Calu3 (cell line): ENCODE results near the gene DOCK9. TPM values are rescaled to one million over a fixed set of nuclear protein-coding genes. Genes with fewer than 3 reads are reported as not detected.

Source experiments
- BruUV-seq: library from RNA; stranded (reverse); fragments of 400-500 nt; replicated peaks from 2 replicates; lab custom pipeline; 2021; lab: Mats Ljungman, UMichigan
- CTCF ChIA-PET: fragments of 300-600 bp; sonication (Branson Sonifier 250); formaldehyde crosslinking; loops from one replicate; lab custom pipeline; 2022; ENCODE audit warnings: antibody characterized with exemption; lab: Charles Lee
- DNase-seq: peaks from one replicate; pipeline ENCODE4 v3.0.0; 2022
- H3K27ac Mint-ChIP-seq: one replicate; pipeline ENCODE4 v1.8.0; 2022; ENCODE audit warnings: mixed read lengths; ENCODE audit not compliant: unreplicated experiment
- H3K27me3 Mint-ChIP-seq: one replicate; pipeline ENCODE4 v1.8.0; 2022; ENCODE audit warnings: mixed read lengths; ENCODE audit not compliant: unreplicated experiment
- H3K36me3 Mint-ChIP-seq: one replicate; pipeline ENCODE4 v1.8.0; 2022; ENCODE audit warnings: mild to moderate bottlenecking, moderate library complexity, mixed read lengths; ENCODE audit not compliant: insufficient read depth, unreplicated experiment
- H3K4me1 Mint-ChIP-seq: one replicate; pipeline ENCODE4 v1.8.0; 2022; ENCODE audit warnings: mild to moderate bottlenecking, low read depth, mixed read lengths; ENCODE audit not compliant: unreplicated experiment
- H3K4me3 Mint-ChIP-seq: one replicate; pipeline ENCODE4 v1.8.0; 2022; ENCODE audit warnings: mild to moderate bottlenecking, low read depth, moderate library complexity, mixed read lengths; ENCODE audit not compliant: unreplicated experiment
- H3K9me3 Mint-ChIP-seq: one replicate; pipeline ENCODE4 v1.8.0; 2022; ENCODE audit warnings: low read depth, mixed read lengths; ENCODE audit not compliant: unreplicated experiment
- CTCF ChIP-seq: fragments of 200-600 bp; IDR thresholded peaks from one replicate; pipeline ENCODE4 v1.8.0; 2022; ENCODE audit warnings: antibody characterized with exemption; ENCODE audit not compliant: unreplicated experiment
- intact Hi-C: fragments of 100-400 bp; cut with micrococcal nuclease; formaldehyde crosslinking; loops from one replicate; pipeline ENCODE4 v1.10.0; 2022; ENCODE audit not compliant: unreplicated experiment
- total RNA-seq: library from RNA; stranded (reverse); gene quantifications from 2 replicates; pipeline ENCODE4 v1.2.3, GENCODE V29; 2022

The DOCK9 gene
- total RNA-seq, 1 experiment from 2014 or later, result 26.2 TPM

DNA sequence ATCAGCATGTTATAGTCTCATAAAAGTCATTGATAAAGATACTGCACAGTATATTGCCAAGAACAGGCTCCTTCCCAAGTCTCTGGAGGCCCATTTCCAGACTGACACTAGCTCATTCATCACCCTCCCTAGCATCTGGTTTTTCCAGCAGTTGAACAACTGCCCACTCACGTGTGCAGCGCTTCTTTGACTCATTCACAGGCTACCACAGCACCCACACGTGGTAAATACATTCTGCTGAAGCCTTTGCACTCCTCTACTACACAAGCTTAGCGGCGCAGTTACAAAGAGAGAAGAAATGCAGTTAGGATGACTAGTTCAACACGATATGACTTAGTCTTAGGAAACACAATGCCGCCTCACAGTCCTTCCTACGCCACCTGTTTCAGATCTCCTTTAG is 87.7 kb downstream of the DOCK9 start:
- Mint-ChIP-seq H3K27ac (no peak overlapping the region), H3K4me3 (no peak overlapping the region), H3K9me3 (no peaks in the 10 kb centered on the region), H3K36me3 (no peaks in the 10 kb centered on the region), H3K4me1 (no peaks in the 10 kb centered on the region), H3K27me3 (no peaks in the 10 kb centered on the region)
- intact Hi-C loops, result no loop called here
- no peak for TF ChIP-seq CTCF
- DNase-seq, result no peak
- no TSS peak for BruUV-seq
- CTCF ChIA-PET, result no interaction called here

- no peak overlapping the region for H3K27ac Mint-ChIP-seq
- DNase-seq, result no peak
- no peaks in the 10 kb centered on the region for H3K9me3 Mint-ChIP-seq
- H3K36me3 Mint-ChIP-seq, result no peaks in the 10 kb centered on the region
- no peak overlapping the region for H3K4me3 Mint-ChIP-seq
- H3K4me1 Mint-ChIP-seq, result no peaks in the 10 kb centered on the region
- TF ChIP-seq CTCF, result no peak
- BruUV-seq, result no TSS peak
- no peaks in the 10 kb centered on the region for H3K27me3 Mint-ChIP-seq
- CTCF ChIA-PET, result interaction anchor here (0.6 to 0.9 kb wide), 2 partner anchors 77 to 144 kb away, joined by 3 read pairs; no protein-coding TSS in a partner anchor
- intact Hi-C loops, result no loop called here
Measured at GRCh38 chr13:98889419-98890085, 88.3 kb downstream of the DOCK9 start.

DNA sequence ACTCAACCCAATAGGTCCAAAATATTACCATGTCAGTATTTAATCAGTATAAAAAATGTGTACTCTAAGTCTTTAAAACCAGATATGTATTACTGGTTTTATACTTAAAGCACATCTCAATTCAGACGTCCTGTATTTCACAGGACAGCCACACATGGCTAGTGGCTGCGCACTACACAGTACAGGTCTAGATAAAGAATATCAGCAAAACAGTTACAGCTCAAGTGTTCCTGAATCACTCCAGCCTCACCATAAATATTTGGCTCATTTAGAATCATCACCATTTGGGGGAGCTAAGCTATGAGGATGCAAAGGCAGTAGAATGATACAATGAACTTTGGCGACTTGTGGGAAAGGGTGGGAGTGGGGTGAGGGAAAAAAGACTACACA is 89.0 kb downstream of the DOCK9 start:
- Mint-ChIP-seq H3K9me3 (no peaks in the 10 kb centered on the region), H3K27me3 (no peaks in the 10 kb centered on the region), H3K36me3 (no peaks in the 10 kb centered on the region), H3K4me3 (no peak overlapping the region), H3K4me1 (no peaks in the 10 kb centered on the region), H3K27ac (no peak overlapping the region)
- no TSS peak for BruUV-seq
- DNase-seq, result no peak
- no peak for TF ChIP-seq CTCF
- CTCF ChIA-PET, result interaction anchor here (0.6 to 0.9 kb wide), 2 partner anchors 77 to 145 kb away, joined by 3 read pairs; no protein-coding TSS in a partner anchor
- intact Hi-C loops, result no loop called here

GRCh38 chr13:98888222-98888889 is 89.5 kb downstream of the DOCK9 start:
- BruUV-seq, result no TSS peak
- H3K9me3 Mint-ChIP-seq, result no peaks in the 10 kb centered on the region
- H3K27ac Mint-ChIP-seq, result no peak overlapping the region
- no peaks in the 10 kb centered on the region for H3K27me3 Mint-ChIP-seq
- CTCF ChIA-PET, result interaction anchor here (0.9 kb wide), 1 partner anchor 145 kb away, joined by 3 read pairs; no protein-coding TSS in a partner anchor
- no peaks in the 10 kb centered on the region for H3K4me1 Mint-ChIP-seq
- H3K36me3 Mint-ChIP-seq, result no peaks in the 10 kb centered on the region
- no peak for TF ChIP-seq CTCF
- no peak overlapping the region for H3K4me3 Mint-ChIP-seq
- no peak for DNase-seq
- intact Hi-C loops, result no loop called here
